Right cardiac atrium (tissue), 5 donors: Measurements from ENCODE around the gene CCAR1. TPM values are rescaled to one million over a fixed set of nuclear protein-coding genes. Genes with fewer than 3 reads are reported as not detected.
"Not testable (repeated sequence)": the region's sequence is repeated elsewhere in the genome, so short reads cannot be mapped to it uniquely, and the experiment has no call there.

ENCODE experiments used
- ATAC-seq, 2 donors: fragments of 200-7000 bp; cut with Tn5 transposase; one replicate each; pipeline versions ENCODE4 v1.8.0 to v1.9.1; 2020; ENCODE audit warnings: moderate library complexity in 2 of 2, mild to moderate bottlenecking in 1 of 2
- DNase-seq, 3 donors: peaks; one replicate each; pipeline ENCODE4 v3.0.0-alpha.2; 2020
- H3K27ac ChIP-seq: one replicate; pipeline ENCODE4 v1.5.1; 2013; ENCODE audit warnings: mild to moderate bottlenecking, low read length, control low read depth, moderate library complexity
- H3K27me3 ChIP-seq: one replicate; pipeline ENCODE4 v1.6.1; 2013; ENCODE audit not compliant: control insufficient read depth, insufficient read depth
- H3K4me1 ChIP-seq: one replicate; pipeline ENCODE4 v1.6.1; 2013; ENCODE audit warnings: low read length; ENCODE audit not compliant: control insufficient read depth, insufficient read depth
- H3K4me3 ChIP-seq: one replicate; pipeline ENCODE4 v1.5.1; 2013; ENCODE audit warnings: low read length, control low read depth
- H3K9me3 ChIP-seq: one replicate; pipeline ENCODE4 v1.6.1; 2013; ENCODE audit warnings: low read length; ENCODE audit not compliant: control insufficient read depth
- WGBS: extraction: QIAGEN DNeasy Blood & Tissue Kit; methylation state at CpG from one replicate; pipeline ENCODE4 v1.1.7; 2013; 5-methylcytosine and 5-hydroxymethylcytosine counted together
- intact Hi-C, 4 donors: fragments of 100-400 bp; cut with DNase I; formaldehyde crosslinking; loops; one replicate each; pipeline versions ENCODE4 v1.11.0 to v1.14.0; 2022 to 2023
- polyA plus RNA-seq: library from polyadenylated mRNA; stranded (reverse); fragments of 200-250 nt; gene quantifications from one replicate; pipeline ENCODE4 v1.2.3, GENCODE V29; 2013
- total RNA-seq, 4 donors: library from RNA; stranded (reverse); fragmentation: NEBNext Ultra II Directional; extraction: Animal tissue kit (Norgen Biotek cat#: 25700); gene quantifications; one replicate each; pipeline ENCODE4 v1.2.1, GENCODE V29; 2021
- donor health status: healthy with polysubstance abuse.
- donor health status: DM: no; HTN: yes; CAD: no.
- donor health status: DM: no; HTN: no; CAD: no.
- donor health status: DM: no; HTN: yes; CAD: no; lungs with severe emphysema.
- donor health status: DM: yes; HTN: yes; CAD: no.

Gene CCAR1
- total and polyA plus RNA-seq, 5 donors, result 29.2 to 35.4 (median 33.3) TPM

GRCh38 chr10:68804692-68805091 lies 83.7 kb downstream of the CCAR1 start:
- DNase-seq, result no peak
- ATAC-seq, result no peak
- 95% methylated on average over 1 of the region's 1 CpG for WGBS
- no peaks in the 10 kb centered on the region for H3K9me3 ChIP-seq
- H3K4me3 ChIP-seq, result no peak overlapping the region
- no peaks in the 10 kb centered on the region for H3K4me1 ChIP-seq
- no peak overlapping the region for H3K27ac ChIP-seq
- no peaks in the 10 kb centered on the region for H3K27me3 ChIP-seq
- intact Hi-C loops, result no loop called here

- intact Hi-C loops, ATAC-seq, DNase-seq, H3K4me3 ChIP-seq, H3K27me3 ChIP-seq, H3K27ac ChIP-seq, H3K9me3 ChIP-seq, H3K4me1 ChIP-seq: not testable (repeated sequence)
- WGBS, result 95% methylated on average over 9 of the region's 9 CpGs
These were observed 89.8 kb downstream of the CCAR1 start for GRCh38 chr10:68810830-68811229.

- Histone ChIP-seq H3K4me1 (no peaks in the 10 kb centered on the region), H3K27me3 (no peaks in the 10 kb centered on the region), H3K4me3 (no peak overlapping the region), H3K9me3 (no peaks in the 10 kb centered on the region), H3K27ac (no peak overlapping the region)
- ATAC-seq, result no peak
- intact Hi-C loops, result no loop called here
- WGBS, result 74% methylated on average over 7 of the region's 7 CpGs
- DNase-seq, result no peak
These were observed 90.4 kb downstream of the CCAR1 start for GRCh38 chr10:68811314-68812009.

GRCh38 chr10:68812420-68812819 lies 91.4 kb downstream of the CCAR1 start:
- H3K27me3 ChIP-seq, result no peaks in the 10 kb centered on the region
- WGBS, result 92% methylated on average over 4 of the region's 4 CpGs

GRCh38 chr10:68813559-68813958 lies 92.5 kb downstream of the CCAR1 start:
- DNase-seq (no peak), ATAC-seq (no peak)

More at GRCh38 chr10:68812420-68812819, 91.4 kb downstream of the CCAR1 start:
- intact Hi-C loops, result no loop called here
- Histone ChIP-seq H3K27ac (no peak overlapping the region), H3K4me3 (no peak overlapping the region), H3K4me1 (no peaks in the 10 kb centered on the region), H3K9me3 (no peaks in the 10 kb centered on the region)
- no peak for DNase-seq
- no peak for ATAC-seq

GRCh38 chr10:68816796-68817412 lies 95.9 kb downstream of the CCAR1 start:
- no peaks in the 10 kb centered on the region for H3K9me3 ChIP-seq
- 66% methylated on average over 4 of the region's 4 CpGs for WGBS
- no peak overlapping the region for H3K27ac ChIP-seq
- no peaks in the 10 kb centered on the region for H3K27me3 ChIP-seq
- no peaks in the 10 kb centered on the region for H3K4me1 ChIP-seq
- ATAC-seq (no peak), DNase-seq (no peak)
- H3K4me3 ChIP-seq, result no peak overlapping the region
- intact Hi-C loops, result no loop called here

More at GRCh38 chr10:68813559-68813958, 92.5 kb downstream of the CCAR1 start:
- Histone ChIP-seq H3K9me3 (no peaks in the 10 kb centered on the region), H3K4me1 (no peaks in the 10 kb centered on the region), H3K4me3 (no peak overlapping the region), H3K27ac (no peak overlapping the region), H3K27me3 (no peaks in the 10 kb centered on the region)
- intact Hi-C loops, result no loop called here

GRCh38 chr10:68820359-68820758 lies 99.3 kb downstream of the CCAR1 start:
- 96% methylated on average over 1 of the region's 1 CpG for WGBS
- H3K9me3 ChIP-seq, H3K27me3 ChIP-seq, intact Hi-C loops, H3K27ac ChIP-seq, DNase-seq, ATAC-seq, H3K4me3 ChIP-seq, H3K4me1 ChIP-seq: not testable (repeated sequence)

- H3K9me3 ChIP-seq, H3K4me3 ChIP-seq, H3K4me1 ChIP-seq, H3K27me3 ChIP-seq, intact Hi-C loops, DNase-seq, H3K27ac ChIP-seq, ATAC-seq: not testable (repeated sequence)
- WGBS, result 86% methylated on average over 2 of the region's 2 CpGs
These were observed 101.6 kb downstream of the CCAR1 start for GRCh38 chr10:68822626-68823025.

GRCh38 chr10:68826764-68827591 lies 105.9 kb downstream of the CCAR1 start, which contains the start of gene STOX1:
STOX1 (plus strand) TSS chr10:68827531; CDS start chr10:68827624, 93 bp downstream.
- intact Hi-C loops, result no loop called here
- Histone ChIP-seq H3K27ac (no peak within 1 kb of the TSS), H3K4me3 (peak within 1 kb of the TSS; percentile 74), H3K4me1 (no peaks in the 10 kb centered on the region), H3K27me3 (no peaks in the 10 kb centered on the region), H3K9me3 (no peaks in the 10 kb centered on the region)
- DNase-seq, result peak; percentile 35 to 81 (median 73)
- ATAC-seq, result peak; percentile 84 to 85
- WGBS, result 6% methylated on average over 63 of the region's 63 CpGs

GRCh38 chr10:68827592-68827959 lies 106.5 kb downstream of the CCAR1 start:
- H3K4me1 ChIP-seq, H3K9me3 ChIP-seq, DNase-seq, intact Hi-C loops, H3K27ac ChIP-seq, H3K27me3 ChIP-seq, ATAC-seq: not testable (repeated sequence)
- H3K4me3 ChIP-seq, result peak overlapping the region; percentile 74
- WGBS, result 0% methylated on average over 13 of the region's 58 CpGs

GRCh38 chr10:68828083-68828601 lies 107.1 kb downstream of the CCAR1 start:
- peak overlapping the region; percentile 35 for H3K4me3 ChIP-seq
- H3K9me3 ChIP-seq, H3K27me3 ChIP-seq, H3K27ac ChIP-seq, intact Hi-C loops, H3K4me1 ChIP-seq: not testable (repeated sequence)
- ATAC-seq, result peak in 1 of 2 donors; percentile 32
- peak in 1 of 3 donors; percentile 51 for DNase-seq
- WGBS, result under 1% methylated on average over 33 of the region's 59 CpGs
